K562 (cell line): ENCODE measurements around the gene LGR6.

Source experiments
- ARID4B ChIP-seq: sonication (generic); formaldehyde crosslinking; IDR thresholded peaks from 2 replicates; pipeline ENCODE4 v1.8.0; 2022; ENCODE audit warnings: mild to moderate bottlenecking, missing genetic modification reagents
- ATF2 ChIP-seq: sonication (generic); formaldehyde crosslinking; IDR thresholded peaks from 2 replicates; pipeline ENCODE4 v1.8.1; 2022; ENCODE audit warnings: missing genetic modification reagents
- BRCA1 ChIP-seq, 2 experiments: fragments of 450-650 bp in 1 of 2; sonication (generic) in 1 of 2; formaldehyde crosslinking in 1 of 2; IDR thresholded peaks; 2 replicates each; pipeline versions ENCODE4 v1.5.0 to v1.6.1; 2017 to 2020; ENCODE audit warnings: mild to moderate bottlenecking in 1 of 2, missing genetic modification reagents in 1 of 2
- CHD2 ChIP-seq: IDR thresholded peaks from 2 replicates; pipeline ENCODE4 v1.6.1; 2011; ENCODE audit warnings: low read depth, low read length
- CTCF ChIP-seq, 3 experiments: IDR thresholded peaks in 2 of 3; conservative IDR thresholded peaks in 1 of 3; 2 replicates each; pipeline ENCODE4 v1.5.1; 2011 to 2012; ENCODE audit warnings: low read length in 3 of 3, mild to moderate bottlenecking in 3 of 3, control low read depth in 2 of 3, improper control_type of control experiment in 1 of 3, inconsistent platforms in 1 of 3, low read depth in 1 of 3, mixed read lengths in 1 of 3, moderate library complexity in 1 of 3; ENCODE audit not compliant: insufficient read depth in 2 of 3
- ERF ChIP-seq: fragments of 450-650 bp; formaldehyde crosslinking; IDR thresholded peaks from 2 replicates; pipeline ENCODE4 v1.4.0; 2020; ENCODE audit warnings: mild to moderate bottlenecking, mixed read lengths
- MAX ChIP-seq: sonication (generic); formaldehyde crosslinking; IDR thresholded peaks from 2 replicates; pipeline ENCODE4 v1.9.0; 2022; ENCODE audit warnings: mild to moderate bottlenecking, missing genetic modification reagents
- POLR2AphosphoS5 ChIP-seq: IDR thresholded peaks from 2 replicates; pipeline ENCODE4 v1.6.1; 2011; ENCODE audit warnings: mild to moderate bottlenecking, low read depth, low read length, moderate library complexity; ENCODE audit not compliant: control insufficient read depth, insufficient read depth
- RNF2 ChIP-seq: sonication (generic); IDR thresholded peaks from 2 replicates; pipeline ENCODE4 v1.6.1; 2016
- TAF15 ChIP-seq: fragments of 200-400 bp; formaldehyde crosslinking; IDR thresholded peaks from 2 replicates; pipeline ENCODE4 v1.6.1; 2017; ENCODE audit warnings: mild to moderate bottlenecking, low read depth, low read length, moderate library complexity
- USF2 ChIP-seq: sonication (generic); formaldehyde crosslinking; IDR thresholded peaks from 2 replicates; pipeline ENCODE4 v1.5.0; 2020; ENCODE audit warnings: missing genetic modification reagents
- YY1 ChIP-seq, 3 experiments: IDR thresholded peaks; 2 replicates each; pipeline ENCODE4 v1.6.1; 2011; ENCODE audit warnings: low read length in 2 of 3, mild to moderate bottlenecking in 2 of 3, moderate library complexity in 2 of 3, borderline replicate concordance in 1 of 3, control low read depth in 1 of 3, low read depth in 1 of 3; ENCODE audit not compliant: insufficient read depth in 3 of 3, insufficient replicate concordance in 2 of 3, control insufficient read depth in 1 of 3, insufficient read length in 1 of 3; ENCODE audit errors: extremely low read depth in 1 of 3
- ZEB2 ChIP-seq: fragments of 450-650 bp; IDR thresholded peaks from 2 replicates; pipeline ENCODE4 v1.6.1; 2016
- ZFPM2 ChIP-seq: fragments of 250-450 bp; sonication (Bioruptor Pico); IDR thresholded peaks from 2 replicates; pipeline ENCODE4 v1.5.1; 2022; ENCODE audit warnings: mild to moderate bottlenecking

- TF ChIP-seq ATF2 (CRISPR knock-in tag), result no peak
- TF ChIP-seq USF2 (CRISPR knock-in tag), result no peak
- TF ChIP-seq MAX (CRISPR knock-in tag), result no peak
- TF ChIP-seq POLR2AphosphoS5, result no peak
- no peak for TF ChIP-seq ARID4B (CRISPR knock-in tag)
- no peak for TF ChIP-seq BRCA1 (IDR thresholded peaks at IDR 0.05)
- TF ChIP-seq BRCA1 (CRISPR knock-in tag; IDR thresholded peaks at IDR 0.05), result no peak
- no peak for TF ChIP-seq YY1 (IDR thresholded peaks at IDR 0.05; ENCODE audit: borderline replicate concordance in 1 of 3, control insufficient read depth in 1 of 3, extremely low read depth in 1 of 3, insufficient read depth in 3 of 3, insufficient read length in 1 of 3, insufficient replicate concordance in 2 of 3, low read depth in 1 of 3, low read length in 2 of 3)
- no peak for TF ChIP-seq ZEB2
- TF ChIP-seq CTCF (IDR thresholded peaks at IDR 0.05 in 2 of 3, conservative IDR thresholded peaks at IDR 0.05 in 1 of 3; ENCODE audit: insufficient read depth in 2 of 3, low read depth in 1 of 3, low read length in 3 of 3), result no peak
- TF ChIP-seq TAF15, result no peak
- no peak for TF ChIP-seq ERF
- no peak for TF ChIP-seq RNF2
- no peak for TF ChIP-seq ZFPM2 (CRISPR knock-in tag)
- no peak for TF ChIP-seq CHD2
Observed at GRCh38 chr1:202234331-202235002, 40.9 kb downstream of the LGR6 start.
